Central memory CD4-positive, alpha-beta T cell (primary cell): Measurements from ENCODE around the gene CCT8.

Experiments used
- DNase-seq: peaks from one replicate; pipeline ENCODE4 v3.0.0; 2022
- total RNA-seq, 3 experiments: gene quantifications; one replicate each; lab custom pipeline; 2026; lab: John Stamatoyannopoulos, UW

The CCT8 gene
- 107 to 650 (median 151) reads per million in 3 experiments for total RNA-seq

- DNase-seq = peak; percentile 99
Measured at GRCh38 chr21:29073222-29074006, at the start of gene CCT8. CCT8 (minus strand) TSS chr21:29073648; CDS start chr21:29073590, 58 bp downstream.

- DNase-seq = no peak
Measured at GRCh38 chr21:29121759-29122158, 48.3 kb upstream of the CCT8 start.

- DNase-seq = no peak
Measured at GRCh38 chr21:29117372-29117955, 44.0 kb upstream of the CCT8 start.

GRCh38 chr21:29115899-29116298 lies 42.5 kb upstream of the CCT8 start:
- DNase-seq = no peak

GRCh38 chr21:29114765-29115500 lies 41.5 kb upstream of the CCT8 start:
- no peak for DNase-seq

GRCh38 chr21:29105218-29105617 lies 31.8 kb upstream of the CCT8 start:
- DNase-seq = no peak

- DNase-seq = no peak
Measured at GRCh38 chr21:29104239-29104708, 30.8 kb upstream of the CCT8 start.

GRCh38 chr21:29102791-29103257 lies 29.4 kb upstream of the CCT8 start:
- DNase-seq = no peak

- DNase-seq = no peak
Measured at GRCh38 chr21:29098156-29098555, 24.7 kb upstream of the CCT8 start.

- no peak for DNase-seq
Measured at GRCh38 chr21:29096218-29097015, 23.0 kb upstream of the CCT8 start.

- no peak for DNase-seq
Measured at GRCh38 chr21:29092102-29092959, 18.9 kb upstream of the CCT8 start.

GRCh38 chr21:29091033-29091432 lies 17.6 kb upstream of the CCT8 start:
- no peak for DNase-seq

GRCh38 chr21:29085106-29085752 lies 11.8 kb upstream of the CCT8 start:
- no peak for DNase-seq

GRCh38 chr21:29084372-29084771 lies 10.9 kb upstream of the CCT8 start:
- DNase-seq = no peak

GRCh38 chr21:29083306-29083705 lies 9.9 kb upstream of the CCT8 start:
- no peak for DNase-seq

- DNase-seq = no peak
Measured at GRCh38 chr21:29082046-29082815, 8.8 kb upstream of the CCT8 start.

- peak; percentile 5 for DNase-seq
Measured at GRCh38 chr21:29080454-29080941, 7.0 kb upstream of the CCT8 start.

GRCh38 chr21:29078869-29079767 lies 5.7 kb upstream of the CCT8 start:
- peak; percentile 31 for DNase-seq

- DNase-seq = no peak
Measured at GRCh38 chr21:29077651-29078090, 4.2 kb upstream of the CCT8 start.
